AG09319 (cell line): ENCODE measurements around the gene CFAP20.

Experiments
- DNase-seq: peaks from one replicate; pipeline ENCODE4 v3.0.0-alpha.2; 2010; ENCODE audit warnings: low read depth; ENCODE audit errors: extremely low read depth
- CTCF ChIP-seq: IDR thresholded peaks from 2 replicates; pipeline ENCODE4 v1.5.1; 2011; ENCODE audit warnings: low read depth, mild to moderate bottlenecking, inconsistent platforms, low read length, moderate library complexity

CFAP20 gene

DNA sequence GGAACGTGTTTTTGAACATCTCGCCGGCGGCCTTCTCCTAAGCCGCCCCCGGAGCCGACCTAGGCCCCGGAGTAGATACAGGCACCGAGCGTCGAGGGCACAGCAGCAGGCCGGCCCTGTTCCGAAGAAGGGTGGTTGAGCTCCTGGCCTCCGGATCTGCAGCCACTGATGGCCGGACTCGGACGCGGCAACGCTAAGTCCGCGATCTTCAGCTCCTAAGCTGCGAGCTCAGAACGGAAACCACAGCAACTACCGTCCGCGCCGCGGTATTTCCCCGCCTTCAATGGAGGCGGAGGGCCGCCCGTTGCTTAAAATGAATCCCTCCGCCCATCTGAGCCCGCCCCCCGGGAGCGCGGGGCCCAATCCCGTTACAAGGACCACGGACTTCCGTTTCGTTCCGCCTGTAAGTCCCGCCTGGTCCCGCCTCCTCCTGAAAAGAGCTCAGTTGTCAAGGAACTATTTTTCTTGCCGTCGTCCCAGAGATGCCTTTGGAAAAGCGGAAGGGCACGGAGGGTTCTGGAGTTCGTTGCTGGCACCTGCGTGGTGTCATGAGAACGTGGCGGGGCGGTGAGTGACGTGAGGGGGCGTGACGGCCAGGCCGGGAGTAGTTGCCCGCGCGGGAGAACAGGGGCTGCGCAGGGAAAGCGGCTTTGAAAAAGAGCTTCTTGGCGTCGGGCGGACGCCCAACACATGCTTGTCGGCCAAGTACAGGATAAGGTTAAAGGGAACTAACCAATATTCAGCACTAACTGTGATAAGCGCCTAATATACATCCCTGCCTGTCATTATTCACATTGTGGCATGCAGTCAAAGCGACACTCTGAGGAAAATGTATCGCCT, at the start of gene CFAP20:
Gene CFAP20, minus strand, starts transcription at position 285 of the 840 bp plus-strand sequence. Its CDS starts 266 bp downstream, at position 19.
- TF ChIP-seq CTCF = no peak
- DNase-seq = peak; percentile 100

- TF ChIP-seq CTCF = no peak
- DNase-seq = no peak
These were observed 48.2 kb upstream of the CFAP20 start for GRCh38 chr16:58177353-58177710.

DNA sequence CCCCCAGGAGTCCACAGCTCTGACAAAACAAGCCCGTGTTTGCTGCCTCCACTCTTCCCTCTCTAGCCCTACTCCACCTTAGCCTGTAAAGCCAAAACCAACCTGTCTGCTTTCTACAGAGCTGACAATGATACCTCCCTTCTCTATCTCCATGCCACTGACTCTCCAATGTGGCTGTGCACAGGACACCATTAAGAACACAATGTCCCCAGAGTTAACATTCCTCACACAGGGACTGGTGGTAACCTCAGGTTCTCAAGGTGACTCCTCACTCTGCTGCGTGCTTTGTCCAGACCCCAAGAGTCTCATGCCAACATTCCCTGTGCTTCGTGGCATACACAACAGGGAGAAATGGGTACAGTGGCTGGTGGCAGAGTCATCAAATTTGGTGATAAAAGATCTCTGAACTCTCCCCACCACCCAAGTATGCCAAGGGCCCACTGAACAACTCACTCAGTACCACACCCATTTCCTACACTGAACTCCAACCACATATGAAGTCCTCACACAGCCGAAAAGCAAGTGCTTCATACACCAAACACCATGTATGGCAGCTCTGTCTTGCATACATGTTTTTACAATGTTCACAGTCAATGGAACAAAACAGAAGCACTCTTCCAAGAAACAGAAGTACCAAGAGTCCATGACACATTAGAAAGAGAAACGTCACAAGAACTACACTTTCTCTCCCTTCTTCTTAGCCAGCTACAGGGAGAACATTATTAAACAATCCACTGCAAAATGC, 47.6 kb upstream of the CFAP20 start:
- DNase-seq = no peak
- TF ChIP-seq CTCF = no peak

DNA sequence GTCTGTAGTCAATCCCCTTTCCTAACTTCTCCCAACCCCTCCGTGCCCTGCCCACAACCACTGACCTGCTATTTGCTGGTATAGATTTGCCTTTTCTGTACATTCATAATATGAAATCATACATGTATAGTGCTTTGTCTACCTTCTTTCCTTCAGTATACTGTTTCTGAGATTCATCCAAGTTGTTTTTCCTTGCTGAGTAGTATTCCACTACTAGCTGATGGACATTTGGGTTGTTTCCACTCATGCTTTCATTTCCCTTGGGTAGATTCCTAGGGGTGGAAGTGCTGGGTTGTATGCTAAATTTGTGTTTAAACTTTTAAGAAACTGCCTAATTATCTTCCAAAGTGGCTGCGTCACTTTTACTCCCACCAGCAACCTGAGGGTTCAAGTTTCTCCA, 41.0 kb upstream of the CFAP20 start:
- TF ChIP-seq CTCF = no peak
- no peak for DNase-seq

GRCh38 chr16:58160855-58161254, 31.7 kb upstream of the CFAP20 start:
- TF ChIP-seq CTCF = no peak
- no peak for DNase-seq

- no peak for DNase-seq
- no peak for TF ChIP-seq CTCF
These were observed 29.5 kb upstream of the CFAP20 start for GRCh38 chr16:58158725-58159124.

DNA sequence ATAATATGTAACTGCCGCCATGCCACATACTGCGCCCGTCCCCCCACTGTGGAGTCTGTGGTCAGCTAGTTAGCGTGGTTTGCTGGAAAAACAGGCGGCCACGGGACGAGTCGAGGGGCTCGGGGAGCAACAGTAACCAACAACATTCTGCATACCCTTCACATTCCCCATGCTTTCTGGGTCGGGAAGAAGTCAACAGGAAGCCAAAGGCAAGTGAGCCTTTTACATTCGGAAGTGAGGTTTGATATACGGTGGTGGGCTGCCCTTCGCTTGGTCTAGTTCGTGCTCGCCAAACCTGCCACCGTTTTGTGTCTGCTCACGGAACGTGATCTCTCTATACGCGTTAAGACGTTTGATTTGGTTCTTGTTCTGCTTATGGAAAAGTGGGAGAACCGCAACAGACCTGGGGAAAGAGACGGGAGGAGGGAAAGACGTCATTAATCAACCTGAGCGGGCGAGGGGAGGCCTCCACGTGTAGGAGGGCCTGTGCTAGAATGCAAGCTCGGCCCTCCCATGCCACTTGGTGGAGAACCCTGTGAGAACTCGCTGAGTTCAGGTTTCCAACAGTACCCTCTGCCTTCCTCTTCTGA, 28.9 kb upstream of the CFAP20 start:
- TF ChIP-seq CTCF = no peak
- no peak for DNase-seq
